ENCODE results near the gene PMS1. TPM values are rescaled to one million over a fixed set of nuclear protein-coding genes. Genes with fewer than 3 reads are reported as not detected.

The PMS1 gene
- total and polyA plus RNA-seq, 12 donors: 8.0 to 32.7 (median 19.2) TPM

DNA sequence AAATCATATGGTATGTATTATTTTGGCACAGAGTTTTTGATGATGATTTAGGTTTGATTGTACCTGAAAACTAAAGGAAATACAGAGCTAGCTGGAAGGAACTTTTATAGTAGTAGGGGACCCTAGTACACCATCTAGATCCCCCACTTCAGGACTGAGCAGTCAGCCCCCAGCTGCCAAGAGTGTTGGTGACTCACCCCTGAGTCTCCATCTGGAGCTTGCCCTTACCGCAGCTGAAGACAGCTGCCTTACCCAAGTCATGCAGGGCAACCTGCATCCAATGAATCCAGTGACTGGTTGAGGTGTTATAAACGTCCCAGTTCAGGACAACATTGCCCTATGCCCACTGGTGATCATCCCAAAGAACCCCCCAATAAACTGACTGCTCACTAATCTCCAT lies 15.3 kb downstream of the PMS1 start:
- 46 to 71% (median 62%) methylated on average over 1 to 2 of the region's 2 CpGs for WGBS, 4 donors
- Histone ChIP-seq H3K27ac (peak overlapping the region in 3 of 5 donors; percentile 2 to 24 (median 13)), H3K36me3 (replicated peaks in 1 of 2) (peaks cover 0 to 12% of the 10 kb centered on the region in 2 donors), H3K4me3 (no peak overlapping the region), H3K27me3 (no peaks in the 10 kb centered on the region), H3K9me3 (replicated peaks in 1 of 3) (no peaks in the 10 kb centered on the region), H3K4me1 (replicated peaks in 1 of 2) (peaks cover 2 to 15% of the 10 kb centered on the region in 2 donors)
- intact Hi-C loops (cut with DNase I): no loop called here
- DNase-seq: peak in 3 of 7 donors; percentile 19 to 24 (median 24)
- TF ChIP-seq, protein P1, sequence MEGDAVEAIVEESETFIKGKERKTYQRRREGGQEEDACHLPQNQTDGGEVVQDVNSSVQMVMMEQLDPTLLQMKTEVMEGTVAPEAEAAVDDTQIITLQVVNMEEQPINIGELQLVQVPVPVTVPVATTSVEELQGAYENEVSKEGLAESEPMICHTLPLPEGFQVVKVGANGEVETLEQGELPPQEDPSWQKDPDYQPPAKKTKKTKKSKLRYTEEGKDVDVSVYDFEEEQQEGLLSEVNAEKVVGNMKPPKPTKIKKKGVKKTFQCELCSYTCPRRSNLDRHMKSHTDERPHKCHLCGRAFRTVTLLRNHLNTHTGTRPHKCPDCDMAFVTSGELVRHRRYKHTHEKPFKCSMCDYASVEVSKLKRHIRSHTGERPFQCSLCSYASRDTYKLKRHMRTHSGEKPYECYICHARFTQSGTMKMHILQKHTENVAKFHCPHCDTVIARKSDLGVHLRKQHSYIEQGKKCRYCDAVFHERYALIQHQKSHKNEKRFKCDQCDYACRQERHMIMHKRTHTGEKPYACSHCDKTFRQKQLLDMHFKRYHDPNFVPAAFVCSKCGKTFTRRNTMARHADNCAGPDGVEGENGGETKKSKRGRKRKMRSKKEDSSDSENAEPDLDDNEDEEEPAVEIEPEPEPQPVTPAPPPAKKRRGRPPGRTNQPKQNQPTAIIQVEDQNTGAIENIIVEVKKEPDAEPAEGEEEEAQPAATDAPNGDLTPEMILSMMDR (IDR thresholded peaks at IDR 0.05): no peak
- TF ChIP-seq POLR2A (IDR thresholded peaks at IDR 0.05): no peak

DNA sequence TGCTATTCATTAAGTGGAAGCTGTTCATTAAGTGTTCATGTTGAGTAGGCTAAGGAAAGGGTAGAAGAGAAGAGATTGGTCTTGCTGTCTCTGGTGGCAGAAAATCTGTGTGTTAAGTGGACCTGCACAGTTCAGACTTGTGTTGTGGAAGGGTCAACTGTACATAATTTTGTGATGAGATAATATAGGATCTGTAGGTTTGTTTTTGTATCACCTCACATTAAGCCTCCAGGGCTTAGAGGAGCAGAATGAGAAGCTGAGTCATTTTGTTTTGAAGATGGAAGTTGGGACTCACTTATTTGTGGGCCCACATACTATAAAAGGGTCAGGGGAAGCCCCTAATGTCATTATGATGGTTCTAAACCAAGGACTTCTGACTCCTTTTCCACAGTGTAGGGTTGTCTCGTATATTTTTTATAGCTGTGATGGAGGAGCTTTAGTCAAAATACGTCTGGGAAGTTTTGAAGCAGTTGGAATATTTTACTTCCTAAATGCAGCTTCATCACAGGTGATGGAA lies 18.2 kb downstream of the PMS1 start:
- H3K4me3 ChIP-seq: no peak overlapping the region
- TF ChIP-seq, protein P1 (IDR thresholded peaks at IDR 0.05): no peak

DNA sequence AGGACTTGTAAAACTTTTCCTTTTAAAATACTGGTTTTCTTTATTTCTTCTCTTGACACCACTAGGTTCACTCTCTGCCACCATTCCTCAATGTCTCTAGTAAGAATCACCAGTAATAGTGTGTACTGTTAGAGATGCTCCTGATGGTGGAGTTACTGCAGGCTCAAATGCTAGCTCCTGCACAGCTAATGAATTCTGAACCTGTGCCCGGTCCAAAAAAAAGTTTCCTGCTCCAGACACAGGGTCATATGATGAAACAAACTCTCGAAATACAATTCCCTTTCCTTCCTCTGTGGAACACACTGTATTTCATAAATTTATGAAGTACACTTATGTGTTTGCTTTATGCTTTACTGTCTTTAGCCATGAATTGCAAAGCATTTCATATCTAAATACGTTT lies 19.2 kb downstream of the PMS1 start:
- Histone ChIP-seq H3K4me1 (replicated peaks in 1 of 2) (peaks cover 2 to 14% of the 10 kb centered on the region in 2 donors), H3K36me3 (replicated peaks in 1 of 2) (no peaks in the 10 kb centered on the region), H3K4me3 (no peak overlapping the region), H3K27me3 (no peaks in the 10 kb centered on the region), H3K9me3 (replicated peaks in 1 of 3) (no peaks in the 10 kb centered on the region), H3K27ac (no peak overlapping the region)
- no peak for TF ChIP-seq POLR2A (IDR thresholded peaks at IDR 0.05)
- TF ChIP-seq, protein P1 (IDR thresholded peaks at IDR 0.05): no peak
- intact Hi-C loops (cut with DNase I): no loop called here
- WGBS, 4 donors: 58 to 82% (median 72%) methylated on average over 3 of the region's 3 CpGs
- no peak for DNase-seq

More for the DNA sequence above, 18.2 kb downstream of the PMS1 start:
- no peaks in the 10 kb centered on the region for H3K36me3 ChIP-seq (replicated peaks in 1 of 2)
- no peaks in the 10 kb centered on the region for H3K9me3 ChIP-seq (replicated peaks in 1 of 3)
- H3K27me3 ChIP-seq: no peaks in the 10 kb centered on the region
- peaks cover 2 to 15% of the 10 kb centered on the region in 2 donors for H3K4me1 ChIP-seq (replicated peaks in 1 of 2)
- DNase-seq: no peak
- no peak overlapping the region for H3K27ac ChIP-seq
- WGBS, 4 donors: 91 to 97% (median 93%) methylated on average over 2 of the region's 2 CpGs
- intact Hi-C loops (cut with DNase I): no loop called here

DNA sequence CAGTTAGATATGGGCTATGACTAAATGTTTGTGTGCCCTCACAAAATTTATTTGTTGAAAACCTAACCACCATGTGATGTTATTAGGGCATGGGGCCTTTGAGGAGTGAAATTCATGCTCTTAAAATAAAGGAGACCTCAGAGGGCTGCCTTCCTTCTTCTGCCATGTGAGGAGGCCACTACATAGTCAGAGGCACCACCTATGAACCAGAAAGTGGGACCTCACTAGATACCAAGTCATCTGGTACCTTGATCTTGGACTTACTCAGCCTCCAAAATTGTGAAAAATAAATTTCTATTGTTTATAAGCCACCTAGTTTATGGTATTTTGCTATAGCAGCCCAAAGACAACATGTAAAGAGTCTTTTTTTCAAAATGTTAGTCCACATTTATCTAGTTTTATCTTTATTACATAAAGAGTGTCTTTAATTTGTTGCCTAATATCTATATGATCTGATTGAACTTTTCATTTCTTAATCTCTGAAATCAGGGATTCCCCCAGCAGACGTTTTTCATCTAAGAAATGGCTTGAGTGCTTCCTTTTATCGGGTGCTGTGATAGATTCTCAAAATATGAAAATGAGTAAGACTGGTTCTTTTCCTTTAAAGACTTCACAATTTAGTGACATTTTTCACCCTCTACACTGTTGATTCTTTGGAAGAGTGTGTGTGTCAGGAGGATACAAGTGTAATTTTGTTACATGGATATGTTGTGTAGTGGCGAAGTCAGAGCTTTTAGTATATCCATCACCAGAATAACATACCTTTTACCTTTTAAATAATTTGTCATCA lies 34.2 kb downstream of the PMS1 start:
- WGBS, 4 donors: 88 to 92% (median 92%) methylated on average over 3 of the region's 3 CpGs

More for the DNA sequence above, 34.2 kb downstream of the PMS1 start:
- no peaks in the 10 kb centered on the region for H3K9me3 ChIP-seq (replicated peaks in 1 of 3)
- H3K27me3 ChIP-seq: no peaks in the 10 kb centered on the region
- H3K4me3 ChIP-seq: no peak overlapping the region
- intact Hi-C loops (cut with DNase I): no loop called here
- no peaks in the 10 kb centered on the region for H3K36me3 ChIP-seq (replicated peaks in 1 of 2)
- H3K27ac ChIP-seq: no peak overlapping the region
- TF ChIP-seq, protein P1 (IDR thresholded peaks at IDR 0.05): no peak
- no peak for TF ChIP-seq POLR2A (IDR thresholded peaks at IDR 0.05)
- H3K4me1 ChIP-seq (replicated peaks in 1 of 2): peaks cover 0 to 6% of the 10 kb centered on the region in 2 donors
- no peak for DNase-seq
